Neural cell (in vitro differentiated cells): ENCODE measurements around the gene CCNL2. TPM values are rescaled to one million over a fixed set of nuclear protein-coding genes. Genes with fewer than 3 reads are reported as not detected.
"Not testable (repeated sequence)": the region's sequence is repeated elsewhere in the genome, so short reads cannot be mapped to it uniquely, and the experiment has no call there.

ENCODE experiments used
- H2AFZ ChIP-seq: fragments of 200-600, 300-800 bp; sonication (generic), shearing (Covaris generic); 2 replicates; pipeline ENCODE4 v1.6.0; 2014; ENCODE audit warnings: low read depth, mild to moderate bottlenecking, antibody characterized with exemption, low read length, moderate library complexity
- H3F3A ChIP-seq: fragments of 200-600 bp; shearing (Covaris generic); 2 replicates; pipeline ENCODE4 v1.6.1; 2016; ENCODE audit warnings: mild to moderate bottlenecking, moderate library complexity, mixed read lengths, antibody characterized with exemption, low read length; ENCODE audit not compliant: insufficient read depth, poor library complexity, severe bottlenecking
- H3K27ac ChIP-seq: fragments of 200-600, 300-800 bp; sonication (generic), shearing (Covaris generic); 2 replicates; pipeline ENCODE4 v1.5.1; 2014; ENCODE audit warnings: mild to moderate bottlenecking, low read length, moderate library complexity
- H3K27me3 ChIP-seq: fragments of 300-800, 200-600 bp; sonication (generic), shearing (Covaris generic); 2 replicates; pipeline ENCODE4 v1.6.0; 2014; ENCODE audit warnings: mild to moderate bottlenecking, low read depth, low read length, moderate library complexity; ENCODE audit not compliant: insufficient read depth
- H3K36me3 ChIP-seq: fragments of 300-800, 200-600 bp; sonication (generic), shearing (Covaris generic); 2 replicates; pipeline ENCODE4 v1.5.1; 2014; ENCODE audit warnings: mild to moderate bottlenecking, antibody characterized with exemption, low read length, moderate library complexity; ENCODE audit not compliant: insufficient read depth
- H3K4me2 ChIP-seq: fragments of 300-800, 200-600 bp; sonication (generic), shearing (Covaris generic); 2 replicates; pipeline ENCODE4 v1.6.0; 2014; ENCODE audit warnings: mild to moderate bottlenecking, low read length
- H3K4me3 ChIP-seq: fragments of 300-800, 200-600 bp; sonication (generic), shearing (Covaris generic); 2 replicates; pipeline ENCODE4 v1.5.1; 2014; ENCODE audit warnings: mild to moderate bottlenecking, low read length, moderate library complexity
- H3K79me2 ChIP-seq: fragments of 200-600 bp; shearing (Covaris generic); replicated peaks from 2 replicates; pipeline ENCODE4 v1.6.0; 2014; ENCODE audit warnings: mild to moderate bottlenecking, low read length, moderate library complexity; ENCODE audit not compliant: insufficient read depth
- H3K9ac ChIP-seq: fragments of 300-800, 200-600 bp; sonication (generic), shearing (Covaris generic); 2 replicates; pipeline ENCODE4 v1.6.1; 2016; ENCODE audit warnings: mild to moderate bottlenecking, low read length, mixed read lengths
- H3K9me2 ChIP-seq: fragments of 200-600 bp; shearing (Covaris generic); 2 replicates; pipeline ENCODE4 v1.6.1; 2016; ENCODE audit warnings: mild to moderate bottlenecking, low read length, mixed read lengths; ENCODE audit not compliant: insufficient read depth
- H3K9me3 ChIP-seq: fragments of 200-600, 300-800 bp; sonication (generic), shearing (Covaris generic); 2 replicates; pipeline ENCODE4 v1.6.1; 2016; ENCODE audit warnings: mild to moderate bottlenecking, mixed run types, low read length, moderate library complexity, mixed read lengths
- H4K20me1 ChIP-seq: fragments of 200-600 bp; shearing (Covaris generic); 2 replicates; pipeline ENCODE4 v1.6.1; 2016; ENCODE audit warnings: mild to moderate bottlenecking, mixed run types; ENCODE audit not compliant: insufficient read depth
- EP300 ChIP-seq: fragments of 450-650 bp; conservative IDR thresholded peaks from 2 replicates; pipeline ENCODE4 v1.6.1; 2014; ENCODE audit warnings: antibody characterized with exemption, mild to moderate bottlenecking, moderate library complexity; ENCODE audit not compliant: poor library complexity, severe bottlenecking
- RAD21 ChIP-seq: fragments of 450-650 bp; conservative IDR thresholded peaks from 2 replicates; pipeline ENCODE4 v1.6.1; 2014; ENCODE audit warnings: antibody characterized with exemption, mild to moderate bottlenecking, moderate library complexity
- REST ChIP-seq: IDR thresholded peaks from 2 replicates; pipeline ENCODE4 v1.6.1; 2012; ENCODE audit warnings: borderline replicate concordance
- SMC3 ChIP-seq: fragments of 450-650 bp; conservative IDR thresholded peaks from 2 replicates; pipeline ENCODE4 v1.6.1; 2014; ENCODE audit warnings: antibody characterized with exemption, mild to moderate bottlenecking, moderate library complexity; ENCODE audit not compliant: poor library complexity
- polyA plus RNA-seq: library from polyadenylated mRNA; depleted of rRNA; stranded (reverse); fragments of >200 nt; gene quantifications from 2 replicates; pipeline ENCODE4 v1.2.3, GENCODE V29; 2014
- TF ChIP-seq, protein P1 (sequence below): fragments of 450-650 bp; IDR thresholded peaks from 2 replicates; pipeline ENCODE4 v1.5.1; 2014; ENCODE audit warnings: antibody characterized with exemption, mild to moderate bottlenecking, moderate library complexity; ENCODE audit not compliant: poor library complexity, severe bottlenecking

CCNL2 gene
- polyA plus RNA-seq, 1 donor from 2014 or later, result 696 TPM

DNA sequence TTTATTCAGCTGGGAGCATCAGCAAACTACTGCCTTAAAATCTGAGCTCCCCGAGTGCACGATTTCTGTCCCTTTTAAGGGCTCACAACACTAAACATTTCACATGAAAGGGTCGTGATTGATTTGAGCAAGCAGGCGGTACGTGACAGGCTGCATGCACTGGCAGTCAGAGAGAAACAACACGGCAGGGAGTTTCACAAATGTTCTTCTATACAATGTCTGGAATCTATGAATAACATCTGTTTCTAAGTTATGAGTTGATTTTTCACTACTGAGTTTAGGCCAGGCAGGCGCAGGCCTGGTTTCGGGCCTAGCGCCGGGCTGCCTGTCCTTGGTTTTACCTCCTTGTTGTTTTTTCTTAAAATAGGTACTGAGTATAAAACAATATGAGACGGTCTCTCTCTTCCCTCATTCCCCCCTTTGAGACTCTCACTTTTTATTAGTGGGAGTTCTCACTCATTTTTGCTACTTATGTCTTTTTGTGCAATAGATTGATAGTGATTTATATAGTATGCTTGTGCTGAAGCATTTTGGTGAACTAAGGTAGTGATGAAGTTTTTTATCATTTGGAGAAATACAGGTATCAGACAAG lies 13.3 kb upstream of the CCNL2 start:
- H4K20me1 ChIP-seq, H3F3A ChIP-seq, H3K9me3 ChIP-seq, H3K9me2 ChIP-seq, H2AFZ ChIP-seq, H3K27me3 ChIP-seq, H3K27ac ChIP-seq, H3K4me3 ChIP-seq, H3K4me2 ChIP-seq, H3K36me3 ChIP-seq, H3K9ac ChIP-seq: not testable (repeated sequence)
- peaks cover 12% of the 10 kb centered on the region for H3K79me2 ChIP-seq

- no peaks in the 10 kb centered on the region for H3F3A ChIP-seq
- no peak overlapping the region for H3K4me2 ChIP-seq
- H3K36me3 ChIP-seq, result no peaks in the 10 kb centered on the region
- H3K79me2 ChIP-seq, result peaks cover 13% of the 10 kb centered on the region
- H3K9me2 ChIP-seq, result no peaks in the 10 kb centered on the region
- H3K4me3 ChIP-seq, result no peak overlapping the region
- no peaks in the 10 kb centered on the region for H3K27me3 ChIP-seq
- H2AFZ ChIP-seq, result no peak overlapping the region
- H3K9me3 ChIP-seq, result no peaks in the 10 kb centered on the region
- no peak overlapping the region for H3K27ac ChIP-seq
- no peaks in the 10 kb centered on the region for H4K20me1 ChIP-seq
- H3K9ac ChIP-seq, result no peak overlapping the region
- no peak for TF ChIP-seq RAD21
- no peak for TF ChIP-seq REST
- TF ChIP-seq EP300, result no peak
- no peak for TF ChIP-seq SMC3
- TF ChIP-seq, protein P1, sequence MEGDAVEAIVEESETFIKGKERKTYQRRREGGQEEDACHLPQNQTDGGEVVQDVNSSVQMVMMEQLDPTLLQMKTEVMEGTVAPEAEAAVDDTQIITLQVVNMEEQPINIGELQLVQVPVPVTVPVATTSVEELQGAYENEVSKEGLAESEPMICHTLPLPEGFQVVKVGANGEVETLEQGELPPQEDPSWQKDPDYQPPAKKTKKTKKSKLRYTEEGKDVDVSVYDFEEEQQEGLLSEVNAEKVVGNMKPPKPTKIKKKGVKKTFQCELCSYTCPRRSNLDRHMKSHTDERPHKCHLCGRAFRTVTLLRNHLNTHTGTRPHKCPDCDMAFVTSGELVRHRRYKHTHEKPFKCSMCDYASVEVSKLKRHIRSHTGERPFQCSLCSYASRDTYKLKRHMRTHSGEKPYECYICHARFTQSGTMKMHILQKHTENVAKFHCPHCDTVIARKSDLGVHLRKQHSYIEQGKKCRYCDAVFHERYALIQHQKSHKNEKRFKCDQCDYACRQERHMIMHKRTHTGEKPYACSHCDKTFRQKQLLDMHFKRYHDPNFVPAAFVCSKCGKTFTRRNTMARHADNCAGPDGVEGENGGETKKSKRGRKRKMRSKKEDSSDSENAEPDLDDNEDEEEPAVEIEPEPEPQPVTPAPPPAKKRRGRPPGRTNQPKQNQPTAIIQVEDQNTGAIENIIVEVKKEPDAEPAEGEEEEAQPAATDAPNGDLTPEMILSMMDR, result no peak
Measured at GRCh38 chr1:1411626-1412025, 12.5 kb upstream of the CCNL2 start.

- H3K79me2 ChIP-seq, result peaks cover 24% of the 10 kb centered on the region
- H3K9me3 ChIP-seq, H3K27ac ChIP-seq, H3K27me3 ChIP-seq, H3K4me3 ChIP-seq, H3K9ac ChIP-seq, H3K4me2 ChIP-seq, H3K36me3 ChIP-seq, H3F3A ChIP-seq, H2AFZ ChIP-seq, H4K20me1 ChIP-seq, H3K9me2 ChIP-seq: not testable (repeated sequence)
Measured at GRCh38 chr1:1410238-1410637, 11.1 kb upstream of the CCNL2 start.
